Measurements from ENCODE around the gene NPHP4.
"Not testable (repeated sequence)": the region's sequence is repeated elsewhere in the genome, so short reads cannot be mapped to it uniquely, and the experiment has no call there.

Gene NPHP4

DNA sequence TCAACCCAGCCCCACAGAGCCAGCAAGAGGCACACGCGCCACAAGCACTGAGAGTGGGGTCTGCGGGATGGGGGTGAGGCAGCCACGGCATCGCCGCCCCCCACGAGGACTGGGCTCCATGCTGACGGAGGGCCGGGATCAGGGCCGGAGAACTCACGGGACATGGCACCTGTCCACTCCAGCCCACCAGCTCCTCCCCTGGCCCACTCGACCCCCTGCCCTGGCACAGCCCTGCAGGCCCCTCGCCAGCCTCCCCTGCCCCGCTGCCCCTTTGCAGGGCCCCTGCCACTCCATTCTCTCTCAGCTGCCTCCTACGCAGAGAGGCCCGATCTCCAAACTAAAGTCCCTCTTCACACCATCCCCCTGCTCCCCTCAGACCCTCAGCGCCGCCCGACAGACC, 134.0 kb downstream of the NPHP4 start:
- H3K9me3 ChIP-seq (ENCODE audit: control insufficient read depth, low read length) = no peaks in the 10 kb centered on the region

GRCh38 chr1:5857508-5858090, 134.6 kb downstream of the NPHP4 start:
- DNase-seq (ENCODE audit: low read depth) = no peak
- Histone ChIP-seq H3K9me3 (ENCODE audit: control insufficient read depth, low read length) (no peaks in the 10 kb centered on the region), H3K9ac (ENCODE audit: low read length) (no peak overlapping the region), H3K27me3 (replicated peaks; ENCODE audit: control insufficient read depth, insufficient read depth, low read length) (no peaks in the 10 kb centered on the region), H3K4me1 (ENCODE audit: control insufficient read depth, insufficient read depth, low read length) (no peaks in the 10 kb centered on the region), H3K36me3 (ENCODE audit: control insufficient read depth, insufficient read depth, low read length, severe bottlenecking) (no peaks in the 10 kb centered on the region), H3K4me3 (ENCODE audit: low read length) (no peak overlapping the region)

More for the DNA sequence above, 134.0 kb downstream of the NPHP4 start:
- no peak for DNase-seq (ENCODE audit: low read depth)
- H3K36me3 ChIP-seq (ENCODE audit: control insufficient read depth, insufficient read depth, low read length, severe bottlenecking) = peaks cover under 1% of the 10 kb centered on the region
- no peak overlapping the region for H3K9ac ChIP-seq (ENCODE audit: low read length)
- no peaks in the 10 kb centered on the region for H3K4me1 ChIP-seq (ENCODE audit: control insufficient read depth, insufficient read depth, low read length)
- H3K4me3 ChIP-seq (ENCODE audit: low read length) = no peak overlapping the region
- H3K27me3 ChIP-seq (replicated peaks; ENCODE audit: control insufficient read depth, insufficient read depth, low read length) = no peaks in the 10 kb centered on the region

- no peaks in the 10 kb centered on the region for H3K9me3 ChIP-seq (ENCODE audit: control insufficient read depth, low read length)
Observed at GRCh38 chr1:5857011-5857410, 135.2 kb downstream of the NPHP4 start.

DNA sequence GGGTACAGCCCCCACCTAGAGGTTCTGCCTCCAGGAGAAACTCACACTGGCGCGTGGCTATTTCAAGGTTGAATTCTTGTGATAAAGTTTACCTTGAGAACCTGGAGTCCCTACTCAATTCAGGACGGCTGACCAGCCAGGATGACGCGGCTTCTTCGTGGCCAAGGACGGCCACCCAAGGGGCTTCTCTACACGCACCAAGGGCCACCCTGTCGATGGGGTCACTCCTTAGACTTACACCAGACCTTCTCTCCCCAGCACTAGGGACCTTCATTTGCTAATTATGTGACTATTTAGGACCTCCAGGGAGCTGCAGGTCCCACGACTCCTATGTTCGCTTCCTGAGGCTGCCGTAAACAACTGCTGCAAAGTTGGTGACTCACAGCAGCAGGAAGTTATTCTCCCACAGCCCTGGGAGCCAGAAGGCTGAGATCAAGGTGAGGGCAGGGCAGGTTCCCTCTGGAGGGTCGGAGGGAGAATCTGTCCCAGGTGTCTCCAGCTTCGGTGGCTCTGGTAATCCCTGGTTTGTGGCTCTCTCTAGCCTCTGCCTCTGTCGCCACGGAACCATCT, 135.9 kb downstream of the NPHP4 start:
- no peak for DNase-seq (ENCODE audit: low read depth)

More at GRCh38 chr1:5857011-5857410, 135.2 kb downstream of the NPHP4 start:
- no peak overlapping the region for H3K9ac ChIP-seq (ENCODE audit: low read length)
- no peak overlapping the region for H3K4me3 ChIP-seq (ENCODE audit: low read length)
- no peaks in the 10 kb centered on the region for H3K27me3 ChIP-seq (replicated peaks; ENCODE audit: control insufficient read depth, insufficient read depth, low read length)
- no peaks in the 10 kb centered on the region for H3K36me3 ChIP-seq (ENCODE audit: control insufficient read depth, insufficient read depth, low read length, severe bottlenecking)
- DNase-seq (ENCODE audit: low read depth) = no peak
- H3K4me1 ChIP-seq (ENCODE audit: control insufficient read depth, insufficient read depth, low read length) = no peaks in the 10 kb centered on the region

GRCh38 chr1:5855196-5855897, 136.9 kb downstream of the NPHP4 start:
- Histone ChIP-seq H3K9ac (ENCODE audit: low read length) (no peak overlapping the region), H3K9me3 (ENCODE audit: control insufficient read depth, low read length) (no peaks in the 10 kb centered on the region), H3K4me3 (ENCODE audit: low read length) (no peak overlapping the region), H3K4me1 (ENCODE audit: control insufficient read depth, insufficient read depth, low read length) (no peaks in the 10 kb centered on the region), H3K36me3 (ENCODE audit: control insufficient read depth, insufficient read depth, low read length, severe bottlenecking) (no peaks in the 10 kb centered on the region), H3K27me3 (replicated peaks; ENCODE audit: control insufficient read depth, insufficient read depth, low read length) (no peaks in the 10 kb centered on the region)
- no peak for DNase-seq (ENCODE audit: low read depth)

More for the DNA sequence above, 135.9 kb downstream of the NPHP4 start:
- no peaks in the 10 kb centered on the region for H3K9me3 ChIP-seq (ENCODE audit: control insufficient read depth, low read length)
- no peak overlapping the region for H3K4me3 ChIP-seq (ENCODE audit: low read length)
- H3K9ac ChIP-seq (ENCODE audit: low read length) = no peak overlapping the region
- no peaks in the 10 kb centered on the region for H3K27me3 ChIP-seq (replicated peaks; ENCODE audit: control insufficient read depth, insufficient read depth, low read length)
- no peaks in the 10 kb centered on the region for H3K4me1 ChIP-seq (ENCODE audit: control insufficient read depth, insufficient read depth, low read length)
- no peaks in the 10 kb centered on the region for H3K36me3 ChIP-seq (ENCODE audit: control insufficient read depth, insufficient read depth, low read length, severe bottlenecking)

DNA sequence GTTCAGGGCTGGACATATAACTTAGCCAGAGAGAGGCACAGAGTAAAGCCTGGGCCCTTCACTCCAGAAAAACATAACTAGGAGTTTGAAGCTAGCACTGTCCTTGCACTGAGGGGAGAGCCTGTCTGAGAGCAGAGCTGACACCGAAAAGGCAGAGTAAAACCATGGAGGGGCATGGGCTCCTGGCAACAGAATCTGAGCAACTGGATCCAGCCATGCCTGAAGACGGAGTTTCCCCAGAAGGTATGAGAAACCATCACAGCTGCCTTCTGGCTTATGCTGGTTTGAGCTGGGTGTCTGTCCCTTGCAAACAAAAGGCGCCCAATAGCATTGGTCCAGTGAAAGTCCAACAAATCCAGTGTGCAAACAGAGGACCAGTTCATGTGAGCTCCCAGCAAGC, 137.5 kb downstream of the NPHP4 start:
- Histone ChIP-seq H3K36me3 (ENCODE audit: control insufficient read depth, insufficient read depth, low read length, severe bottlenecking) (no peaks in the 10 kb centered on the region), H3K4me1 (ENCODE audit: control insufficient read depth, insufficient read depth, low read length) (no peaks in the 10 kb centered on the region), H3K9me3 (ENCODE audit: control insufficient read depth, low read length) (no peaks in the 10 kb centered on the region), H3K27me3 (replicated peaks; ENCODE audit: control insufficient read depth, insufficient read depth, low read length) (no peaks in the 10 kb centered on the region), H3K4me3 (ENCODE audit: low read length) (no peak overlapping the region), H3K9ac (ENCODE audit: low read length) (no peak overlapping the region)
- no peak for DNase-seq (ENCODE audit: low read depth)

- DNase-seq (ENCODE audit: low read depth); H3K9me3 ChIP-seq (ENCODE audit: control insufficient read depth, low read length); H3K4me1 ChIP-seq (ENCODE audit: control insufficient read depth, insufficient read depth, low read length); H3K27me3 ChIP-seq (replicated peaks; ENCODE audit: control insufficient read depth, insufficient read depth, low read length); H3K36me3 ChIP-seq (ENCODE audit: control insufficient read depth, insufficient read depth, low read length, severe bottlenecking); H3K4me3 ChIP-seq (ENCODE audit: low read length); H3K9ac ChIP-seq (ENCODE audit: low read length): not testable (repeated sequence)
Observed at GRCh38 chr1:5853858-5854257, 138.4 kb downstream of the NPHP4 start.

- Histone ChIP-seq H3K36me3 (ENCODE audit: control insufficient read depth, insufficient read depth, low read length, severe bottlenecking) (no peaks in the 10 kb centered on the region), H3K9ac (ENCODE audit: low read length) (no peak overlapping the region), H3K9me3 (ENCODE audit: control insufficient read depth, low read length) (no peaks in the 10 kb centered on the region), H3K27me3 (replicated peaks; ENCODE audit: control insufficient read depth, insufficient read depth, low read length) (peaks cover 9% of the 10 kb centered on the region), H3K4me1 (ENCODE audit: control insufficient read depth, insufficient read depth, low read length) (no peaks in the 10 kb centered on the region), H3K4me3 (ENCODE audit: low read length) (no peak overlapping the region)
- DNase-seq (ENCODE audit: low read depth) = peak; percentile 1
Observed at GRCh38 chr1:5850503-5850902, 141.7 kb downstream of the NPHP4 start.

- H3K9ac ChIP-seq (ENCODE audit: low read length) = no peak overlapping the region
- H3K27me3 ChIP-seq (replicated peaks; ENCODE audit: control insufficient read depth, insufficient read depth, low read length) = peaks cover 19% of the 10 kb centered on the region
- no peaks in the 10 kb centered on the region for H3K9me3 ChIP-seq (ENCODE audit: control insufficient read depth, low read length)
- H3K4me3 ChIP-seq (ENCODE audit: low read length) = no peak overlapping the region
- DNase-seq (ENCODE audit: low read depth) = no peak
- H3K36me3 ChIP-seq (ENCODE audit: control insufficient read depth, insufficient read depth, low read length, severe bottlenecking) = no peaks in the 10 kb centered on the region
- H3K4me1 ChIP-seq (ENCODE audit: control insufficient read depth, insufficient read depth, low read length) = no peaks in the 10 kb centered on the region
Observed at GRCh38 chr1:5849550-5849949, 142.7 kb downstream of the NPHP4 start.

DNA sequence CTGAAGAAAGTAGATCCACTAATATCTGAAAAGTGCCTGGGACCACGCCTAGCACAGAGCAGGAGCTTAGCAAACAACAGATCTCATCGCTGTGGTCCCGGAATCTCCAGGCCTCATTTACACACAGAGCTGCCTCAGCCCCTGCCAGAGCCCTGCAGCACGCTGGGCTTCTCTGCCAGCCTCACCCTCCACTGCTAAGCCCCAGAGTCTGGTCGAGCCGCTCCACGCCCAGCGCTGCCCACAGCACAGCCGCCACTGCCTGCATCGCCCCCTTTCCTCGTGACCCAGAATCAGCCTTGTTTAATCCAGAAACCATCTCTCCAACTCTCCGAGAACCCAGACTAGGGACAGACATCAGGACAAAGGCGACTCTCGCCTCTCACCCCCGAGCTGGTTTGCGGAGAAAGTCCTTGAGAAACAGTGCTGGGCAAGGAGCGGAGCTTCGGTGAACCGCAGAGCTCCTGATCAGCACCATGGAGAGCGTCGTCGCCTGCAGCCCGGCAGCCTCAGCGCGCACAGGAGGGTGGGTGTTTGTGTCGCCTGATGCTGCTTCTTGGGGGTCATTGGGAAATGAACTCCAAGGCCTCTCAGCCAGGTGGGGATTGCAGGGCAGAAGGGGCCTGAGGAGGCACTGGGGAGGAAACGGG, 145.1 kb downstream of the NPHP4 start:
- Histone ChIP-seq H3K9me3 (ENCODE audit: control insufficient read depth, low read length) (no peaks in the 10 kb centered on the region), H3K36me3 (ENCODE audit: control insufficient read depth, insufficient read depth, low read length, severe bottlenecking) (no peaks in the 10 kb centered on the region), H3K4me3 (ENCODE audit: low read length) (no peak overlapping the region), H3K27me3 (replicated peaks; ENCODE audit: control insufficient read depth, insufficient read depth, low read length) (peaks cover 34% of the 10 kb centered on the region), H3K4me1 (ENCODE audit: control insufficient read depth, insufficient read depth, low read length) (no peaks in the 10 kb centered on the region), H3K9ac (ENCODE audit: low read length) (no peak overlapping the region)
- peak; percentile 50 for DNase-seq (ENCODE audit: low read depth)

DNA sequence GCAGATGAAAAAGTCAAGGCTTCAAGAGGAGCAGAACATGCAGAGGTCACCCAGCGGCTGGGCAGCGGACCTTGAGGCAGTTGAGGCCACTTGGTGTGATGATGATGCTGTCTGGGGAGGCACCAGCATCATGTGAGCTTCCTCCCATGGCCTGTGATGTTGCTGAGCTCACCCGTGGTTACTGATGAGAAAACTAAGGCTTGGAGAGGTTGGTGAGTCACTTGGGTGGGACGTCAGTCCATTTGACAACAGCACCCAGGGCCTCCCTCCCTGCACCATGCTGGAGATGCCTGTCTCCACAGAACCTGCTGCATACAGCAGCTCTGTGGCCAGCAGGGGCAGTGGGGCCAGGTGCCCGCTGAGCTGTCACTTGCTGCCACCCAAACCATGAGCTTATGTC, 146.8 kb downstream of the NPHP4 start:
- Histone ChIP-seq H3K4me1 (ENCODE audit: control insufficient read depth, insufficient read depth, low read length) (no peaks in the 10 kb centered on the region), H3K9ac (ENCODE audit: low read length) (no peak overlapping the region), H3K4me3 (ENCODE audit: low read length) (no peak overlapping the region)

More for the DNA sequence above, 146.8 kb downstream of the NPHP4 start:
- no peak for DNase-seq (ENCODE audit: low read depth)
- Histone ChIP-seq H3K9me3 (ENCODE audit: control insufficient read depth, low read length) (no peaks in the 10 kb centered on the region), H3K27me3 (replicated peaks; ENCODE audit: control insufficient read depth, insufficient read depth, low read length) (peaks cover 36% of the 10 kb centered on the region), H3K36me3 (ENCODE audit: control insufficient read depth, insufficient read depth, low read length, severe bottlenecking) (no peaks in the 10 kb centered on the region)
